ENCODE data around the gene AKAP7.
"Not testable (repeated sequence)": the region's sequence is repeated elsewhere in the genome, so short reads cannot be mapped to it uniquely, and the experiment has no call there.

AKAP7 gene

GRCh38 chr6:131300826-131301225, 165.6 kb downstream of the AKAP7 start:
- DNase-seq: not testable (repeated sequence)

GRCh38 chr6:131303338-131303930, 168.2 kb downstream of the AKAP7 start:
- no peak for DNase-seq

GRCh38 chr6:131305037-131305850, 170.0 kb downstream of the AKAP7 start:
- DNase-seq: no peak

- no peak for DNase-seq
Measured at GRCh38 chr6:131309437-131309836, 174.2 kb downstream of the AKAP7 start.

GRCh38 chr6:131314838-131315237, 179.6 kb downstream of the AKAP7 start:
- DNase-seq: no peak

GRCh38 chr6:131316654-131317053, 181.4 kb downstream of the AKAP7 start:
- DNase-seq: no peak

GRCh38 chr6:131317516-131317915, 182.2 kb downstream of the AKAP7 start:
- DNase-seq: no peak

- no peak for DNase-seq
Measured at GRCh38 chr6:131321589-131321988, 186.3 kb downstream of the AKAP7 start.

GRCh38 chr6:131322125-131322524, 186.9 kb downstream of the AKAP7 start:
- no peak for DNase-seq

- DNase-seq: not testable (repeated sequence)
Measured at GRCh38 chr6:131325669-131326068, 190.4 kb downstream of the AKAP7 start.

GRCh38 chr6:131328727-131329126, 193.5 kb downstream of the AKAP7 start:
- DNase-seq: not testable (repeated sequence)

GRCh38 chr6:131331151-131331550, 195.9 kb downstream of the AKAP7 start:
- DNase-seq: no peak

- no peak for DNase-seq
Measured at GRCh38 chr6:131331873-131332781, 196.9 kb downstream of the AKAP7 start.

Measured in CD4-positive, alpha-beta T cell treated with Interleukin-17A for 4 hours (primary cell).